Heart left ventricle (tissue), 13 donors: ENCODE data around the gene DNER.

Experiments used
- CTCF ChIP-seq, 12 donors: fragments of 200-600 bp; sonication (generic) in 4 of 12; IDR thresholded peaks; one replicate each; pipeline versions ENCODE4 v1.5.0 to v1.8.0; 2018 to 2022; ENCODE audit warnings: antibody characterized with exemption in 12 of 12, mild to moderate bottlenecking in 5 of 12
- POLR2A ChIP-seq, 2 donors: fragments of 450-650 bp; IDR thresholded peaks; one replicate each; pipeline ENCODE4 v1.6.1; 2017; ENCODE audit warnings: antibody characterized with exemption in 2 of 2, mild to moderate bottlenecking in 2 of 2, moderate library complexity in 2 of 2
- donor health status: ischemic (EF 13 %, LVEDD 7.1; RV severe dilation, severe dysfunction).
- donor health status: DM: no; HTN: yes; CAD: no.
- donor health status: DM: no; HTN: no; CAD: no.
- donor health status: ischemic (EF 25% LVEDD 6.9; RV normal size, moderate dysfunction).
- donor health status: ischemic (EF 25% LVEDD 5.7; RV mildly dilated, moderate dysfunction).
- donor health status: ischemic (EF 35%, LVEDD 5.7; RV mildly dilated, moderate dysfunction).
- donor health status: nonischemic (EF 11% LVEDD 7.7; RV severe dilation, severe dysfunction).
- donor health status: DM: yes; HTN: yes; CAD: no.
- donor health status: PGD.
- donor health status: ischemic (EF 29% LVEDD 5.4; RV normal size, mild dysfunction).
- donor health status: nonischemic (EF 23%, LVEDD 6.1; RV moderate dilation, normal function).

GRCh38 chr2:229686122-229686919 is 28.0 kb downstream of the DNER start:
- TF ChIP-seq CTCF (IDR thresholded peaks at IDR 0.05): no peak
- no peak for TF ChIP-seq POLR2A (IDR thresholded peaks at IDR 0.05)
